HG03025 (cell line): Measurements from ENCODE around the gene JAG1.

Experiments used
- ATAC-seq: cut with Tn5 transposase; IDR thresholded peaks from one replicate; pipeline ENCODE4 v1.9.1; 2021; ENCODE audit warnings: mild to moderate bottlenecking, moderate library complexity; ENCODE audit not compliant: unreplicated experiment, low FRiP score

JAG1 gene

DNA sequence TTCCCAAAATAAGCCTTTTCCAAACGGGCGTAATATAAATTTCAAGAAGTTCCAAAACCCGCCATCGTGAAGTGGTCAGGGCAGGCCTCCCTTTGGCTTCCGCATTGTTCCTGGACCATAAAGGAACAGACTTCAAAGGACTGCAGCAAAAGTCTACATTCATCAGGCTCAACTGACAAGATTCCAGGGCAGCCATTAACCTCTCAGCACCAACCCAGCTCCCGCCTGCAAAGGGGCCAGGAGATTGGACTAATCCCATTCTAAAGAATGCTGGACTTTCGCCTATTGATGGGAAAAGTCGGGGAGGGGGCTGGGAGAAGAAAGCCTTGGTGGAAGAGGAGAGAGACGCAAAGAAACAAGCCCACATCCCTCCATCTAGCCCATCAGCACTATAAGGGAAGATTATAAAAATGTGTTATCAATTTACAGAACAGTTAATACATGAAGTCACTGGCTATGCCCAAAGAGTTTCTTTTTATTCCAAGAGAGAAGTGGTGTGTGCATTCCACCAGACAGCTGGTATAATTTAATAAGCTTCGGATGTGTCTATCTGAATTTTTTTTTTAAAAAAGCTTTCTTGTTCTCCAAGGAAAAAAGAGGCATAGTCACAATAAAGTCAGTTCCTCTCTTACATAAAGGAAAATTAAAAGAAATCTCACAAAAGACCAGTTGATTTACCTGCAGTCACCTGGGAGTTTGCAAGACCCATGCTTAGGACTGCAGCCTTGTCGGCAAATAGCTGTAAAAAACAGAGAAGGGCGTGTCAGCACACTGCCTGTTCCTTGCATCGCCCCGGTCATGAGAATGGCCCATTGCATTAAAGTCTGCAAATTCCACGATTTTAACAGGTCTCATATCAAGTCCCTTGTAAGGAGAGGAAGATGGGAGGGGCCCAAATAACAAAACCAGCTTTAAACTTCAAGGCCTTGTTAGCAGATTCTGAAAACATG lies 17.8 kb downstream of the JAG1 start:
- ATAC-seq = no peak

GRCh38 chr20:10654630-10655029 lies 19.2 kb downstream of the JAG1 start:
- no peak for ATAC-seq

- ATAC-seq = no peak
These were observed 19.6 kb downstream of the JAG1 start for GRCh38 chr20:10654250-10654610.

DNA sequence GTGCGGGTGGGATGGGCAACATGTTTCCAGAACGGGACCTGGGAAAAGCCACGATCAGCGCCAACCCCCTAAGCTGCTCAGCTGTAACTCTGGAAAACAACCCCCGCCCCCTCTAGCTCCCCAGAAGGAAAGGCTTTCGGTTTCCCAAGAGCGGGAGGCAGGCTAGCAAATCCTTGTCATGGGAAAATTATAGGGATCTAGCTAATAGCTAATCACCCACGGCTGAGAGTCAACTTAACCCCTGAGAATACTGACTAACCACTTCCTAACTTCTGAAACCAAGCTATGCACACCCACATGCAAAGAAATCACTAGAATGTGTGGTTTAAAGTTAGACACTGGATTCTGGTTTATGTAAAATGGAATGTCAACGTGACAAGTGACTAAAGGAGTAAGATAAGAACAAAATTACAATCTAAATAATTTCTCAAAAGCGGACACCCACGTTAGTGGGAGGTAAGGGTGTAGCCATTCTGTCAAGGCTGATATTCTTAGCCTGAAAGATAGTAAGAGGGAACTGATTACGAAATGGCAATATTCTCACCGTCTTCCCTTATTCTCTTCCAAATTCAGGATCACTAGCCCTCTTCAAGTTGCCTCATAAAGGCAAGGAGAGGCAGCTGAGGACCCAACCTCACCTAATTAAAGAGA lies 20.1 kb downstream of the JAG1 start:
- ATAC-seq = no peak

- ATAC-seq = no peak
These were observed 21.0 kb downstream of the JAG1 start for GRCh38 chr20:10652660-10653261.

GRCh38 chr20:10652185-10652584 lies 21.6 kb downstream of the JAG1 start:
- ATAC-seq = no peak

GRCh38 chr20:10651227-10651990 lies 22.4 kb downstream of the JAG1 start:
- ATAC-seq = no peak

DNA sequence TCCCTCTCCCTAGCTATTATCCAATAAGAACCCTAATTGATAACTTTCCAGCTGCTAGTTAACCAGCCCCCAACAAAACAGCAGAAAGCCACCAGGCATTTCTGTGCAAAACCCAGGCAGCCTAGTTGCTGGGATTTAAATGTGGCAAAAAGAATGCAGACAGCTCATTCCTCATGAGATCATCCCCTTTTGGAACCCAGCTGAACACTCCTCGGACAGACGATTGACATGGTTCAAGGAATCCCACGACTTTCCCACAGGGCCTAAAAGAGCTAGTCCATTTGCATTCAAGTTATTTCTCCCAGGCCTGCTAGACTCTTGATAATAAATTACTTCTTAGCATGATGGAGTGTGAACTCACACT lies 24.0 kb downstream of the JAG1 start:
- no peak for ATAC-seq

- ATAC-seq = no peak
These were observed 24.6 kb downstream of the JAG1 start for GRCh38 chr20:10649080-10649796.

GRCh38 chr20:10648651-10649050 lies 25.1 kb downstream of the JAG1 start:
- no peak for ATAC-seq

DNA sequence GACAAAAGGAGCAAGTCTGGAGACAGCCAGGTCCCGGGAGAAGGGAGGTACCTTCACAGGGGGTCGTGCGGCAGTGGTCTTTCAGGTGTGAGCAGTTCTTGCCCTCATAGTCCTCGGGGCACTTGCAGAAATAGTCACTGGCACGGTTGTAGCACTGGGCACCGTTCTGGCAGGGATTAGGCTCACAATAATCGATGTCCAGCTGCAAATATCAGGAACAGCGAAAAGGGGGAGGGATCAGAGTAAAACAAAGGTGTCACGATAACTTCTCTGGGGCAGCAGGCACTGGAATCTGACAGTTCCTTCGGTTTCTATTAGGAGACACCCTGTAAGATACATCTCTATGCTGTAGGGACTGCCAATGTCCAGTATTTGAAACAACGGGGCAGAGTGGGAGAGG lies 25.9 kb downstream of the JAG1 start:
- ATAC-seq = no peak

DNA sequence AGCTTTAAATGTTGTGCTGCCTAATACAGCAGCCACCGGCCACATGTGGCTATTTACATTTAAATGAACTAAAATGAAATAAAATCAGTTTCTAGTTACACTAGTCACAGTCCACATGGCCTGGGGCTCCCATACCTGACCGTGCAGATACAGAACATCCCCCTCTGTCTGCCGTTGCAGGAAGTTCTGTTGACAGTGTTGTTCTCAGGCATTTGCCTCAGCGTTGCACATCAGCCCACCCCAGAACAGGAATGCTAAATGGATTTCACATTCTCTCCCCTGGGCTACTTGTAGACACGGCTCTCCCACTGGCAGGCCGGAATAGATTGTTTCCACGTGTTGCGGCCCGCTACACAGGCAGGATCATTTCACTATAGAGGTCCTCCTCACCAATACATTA lies 26.3 kb downstream of the JAG1 start:
- ATAC-seq = no peak

- ATAC-seq = no peak
These were observed 26.8 kb downstream of the JAG1 start for GRCh38 chr20:10646886-10647420.

DNA sequence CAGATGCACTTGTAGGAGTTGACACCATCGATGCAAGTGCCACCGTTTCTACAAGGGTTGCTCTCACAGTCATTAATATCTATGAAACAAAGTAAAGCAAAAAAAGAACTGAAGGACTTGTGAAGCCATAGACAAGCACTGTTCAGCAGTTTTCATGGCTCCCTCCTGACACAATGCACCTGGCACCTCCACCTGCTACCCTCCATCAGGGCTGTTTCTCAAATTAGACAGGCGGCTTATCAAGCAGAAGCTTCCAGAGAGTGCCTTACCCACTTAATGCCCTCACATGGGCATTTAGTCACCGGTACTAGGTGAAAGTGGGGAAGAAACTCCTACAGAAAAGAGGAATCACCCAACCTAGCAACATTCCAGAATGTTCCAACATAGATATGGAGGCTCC lies 27.8 kb downstream of the JAG1 start:
- no peak for ATAC-seq

- no peak for ATAC-seq
These were observed 28.6 kb downstream of the JAG1 start for GRCh38 chr20:10645205-10645570.

- no peak for ATAC-seq
These were observed 29.2 kb downstream of the JAG1 start for GRCh38 chr20:10644458-10645204.

DNA sequence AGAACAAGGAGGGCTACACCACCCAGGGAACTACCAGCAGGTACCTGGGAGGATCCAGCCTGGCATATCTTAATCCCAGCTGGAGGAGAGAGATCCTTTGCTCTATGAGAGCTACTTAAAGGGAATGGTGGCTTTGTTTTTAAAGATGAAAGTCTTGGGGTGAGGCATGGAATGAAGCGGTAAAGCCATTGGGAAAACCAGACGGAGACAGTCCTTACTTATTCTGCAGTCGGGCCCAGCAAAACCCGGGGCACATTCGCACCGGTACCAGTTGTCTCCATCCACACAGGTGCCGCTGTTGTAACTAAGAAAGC lies 30.3 kb downstream of the JAG1 start:
- ATAC-seq = no peak

DNA sequence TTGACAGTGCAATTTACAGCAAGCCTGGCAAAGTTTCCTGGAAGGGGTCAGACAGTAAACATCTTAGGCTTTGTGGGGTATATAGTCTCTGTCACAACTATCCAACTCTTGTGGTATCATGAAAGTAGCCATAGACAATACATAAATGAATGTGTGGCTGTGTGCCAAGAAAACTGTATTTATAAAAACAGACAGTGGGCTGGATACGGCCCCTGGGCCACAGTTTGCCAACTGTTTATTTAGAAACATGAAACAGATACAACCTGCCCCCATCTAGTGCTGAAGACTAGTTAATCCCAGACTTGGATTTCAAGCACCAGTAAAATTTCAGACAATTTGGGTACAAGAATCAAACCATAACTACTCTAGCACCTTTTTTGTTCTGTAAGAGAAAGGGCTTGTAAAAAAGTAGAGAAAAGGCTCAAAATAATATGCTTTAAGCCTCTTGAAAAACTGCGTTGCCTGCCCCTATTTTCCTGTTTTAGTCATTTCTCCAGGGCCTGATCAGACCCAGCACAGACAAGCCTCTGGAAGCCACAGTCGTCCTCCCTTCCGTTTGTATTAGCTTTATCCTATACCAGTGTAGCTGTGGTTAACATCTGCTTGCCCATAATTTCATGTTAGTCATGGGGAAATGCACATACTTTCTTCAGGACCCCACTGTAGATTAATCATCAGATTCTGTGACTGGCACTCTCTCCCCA lies 30.8 kb downstream of the JAG1 start:
- no peak for ATAC-seq

DNA sequence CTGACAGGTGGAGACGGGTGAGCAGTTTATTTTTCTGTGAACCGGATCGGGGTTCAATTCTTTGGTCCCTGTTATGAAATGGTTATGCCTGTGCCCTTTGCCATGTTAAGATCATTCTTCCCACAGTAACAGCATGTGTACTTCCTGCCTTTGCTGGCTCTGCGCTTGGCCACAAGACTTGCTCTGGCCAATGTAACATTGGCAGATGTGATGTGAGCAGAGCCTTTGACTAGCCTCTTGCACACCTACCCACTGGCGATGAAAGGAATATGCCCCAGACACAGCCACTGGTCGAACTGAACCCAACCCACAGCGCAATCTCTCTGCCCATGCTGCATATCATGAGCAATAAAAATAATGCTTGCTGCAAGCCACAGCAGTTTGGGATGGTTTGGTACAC lies 31.9 kb downstream of the JAG1 start:
- ATAC-seq = no peak
